K562 (cell line): ENCODE data around the gene A4GALT. TPM values are rescaled to one million over a fixed set of nuclear protein-coding genes. Genes with fewer than 3 reads are reported as not detected.

Source experiments
- CHD7 ChIP-seq: fragments of 200-600 bp; sonication (generic); IDR thresholded peaks from one replicate; pipeline ENCODE4 v1.6.1; 2012; ENCODE audit warnings: mild to moderate bottlenecking, low read depth, low read length, inconsistent platforms
- ELF4 ChIP-seq: fragments of 450-650 bp; formaldehyde crosslinking; IDR thresholded peaks from 2 replicates; pipeline ENCODE4 v1.4.0; 2022; ENCODE audit warnings: missing genetic modification characterization
- NFE2 ChIP-seq: IDR thresholded peaks from 2 replicates; pipeline ENCODE4 v1.6.1; 2014; ENCODE audit warnings: antibody characterized with exemption, low read depth
- RNF2 ChIP-seq: sonication (generic); IDR thresholded peaks from 2 replicates; pipeline ENCODE4 v1.6.1; 2016
- RUNX1 ChIP-seq: sonication (generic); IDR thresholded peaks from 2 replicates; pipeline ENCODE4 v1.6.1; 2016; ENCODE audit warnings: antibody characterized with exemption, low read depth
- SIX5 ChIP-seq, 2 experiments: IDR thresholded peaks; 2 replicates each; pipeline ENCODE4 v1.6.1; 2011; ENCODE audit warnings: low read length in 2 of 2, borderline replicate concordance in 1 of 2, low read depth in 1 of 2, mild to moderate bottlenecking in 1 of 2, moderate library complexity in 1 of 2; ENCODE audit not compliant: insufficient read depth in 1 of 2
- SMC3 ChIP-seq: conservative IDR thresholded peaks from 2 replicates; pipeline ENCODE4 v1.6.1; 2011; ENCODE audit warnings: low read depth, low read length, improper control_type of control experiment; ENCODE audit not compliant: insufficient read depth
- TFAP4 ChIP-seq: sonication (generic); formaldehyde crosslinking; IDR thresholded peaks from 2 replicates; pipeline ENCODE4 v1.8.0; 2022; ENCODE audit warnings: missing genetic modification reagents, mild to moderate bottlenecking, moderate library complexity, borderline replicate concordance
- polyA plus RNA-seq, 8 experiments: library from polyadenylated mRNA; depleted of rRNA in 4 of 8; stranded (reverse) in 5 of 8; unstranded in 3 of 8; fragments of >200 nt; fragmentation: Nextera tagmentation in 2 of 8; fragmentation: Illumina TruSeq in 1 of 8; extraction: Ambion mirVana in 2 of 8; extraction: Trizol in 1 of 8; gene quantifications; 2 replicates each; pipeline versions ENCODE4 v1.2.1 to v1.2.3, GENCODE V29; 2011 to 2014; ENCODE audit warnings: inconsistent platforms in 1 of 8, missing spikeins in 1 of 8
- total RNA-seq, 7 experiments: library from RNA; depleted of rRNA in 6 of 7; stranded (reverse); fragments of >200 nt in 6 of 7; fragmentation: Illumina TruSeq in 2 of 7; extraction: Trizol in 2 of 7; gene quantifications; 2 replicates each; pipeline versions ENCODE4 v1.2.1 to v1.2.3, GENCODE V29; 2011 to 2021; ENCODE audit warnings: low replicate concordance in 1 of 7
- TF ChIP-seq, protein P1 (sequence below): sonication (generic); formaldehyde crosslinking; IDR thresholded peaks from 2 replicates; pipeline ENCODE4 v1.8.0; 2023; ENCODE audit warnings: missing genetic modification reagents, mild to moderate bottlenecking, borderline replicate concordance

Gene A4GALT
- total and polyA plus RNA-seq, 9 of the 15 experiments (the other 6 are each of a cell fraction or from before 2014, with no cell fraction given), result 0.07 to 0.11 TPM; not detected in 7

- TF ChIP-seq CHD7 (no peak), SIX5 (IDR thresholded peaks at IDR 0.05; ENCODE audit: borderline replicate concordance in 1 of 2, insufficient read depth in 1 of 2, low read depth in 1 of 2, low read length in 2 of 2) (no peak), RUNX1 (no peak), ELF4 (no peak), SMC3 (no peak), RNF2 (no peak), NFE2 (no peak), TFAP4 (CRISPR knock-in tag) (no peak)
- TF ChIP-seq, protein P1, sequence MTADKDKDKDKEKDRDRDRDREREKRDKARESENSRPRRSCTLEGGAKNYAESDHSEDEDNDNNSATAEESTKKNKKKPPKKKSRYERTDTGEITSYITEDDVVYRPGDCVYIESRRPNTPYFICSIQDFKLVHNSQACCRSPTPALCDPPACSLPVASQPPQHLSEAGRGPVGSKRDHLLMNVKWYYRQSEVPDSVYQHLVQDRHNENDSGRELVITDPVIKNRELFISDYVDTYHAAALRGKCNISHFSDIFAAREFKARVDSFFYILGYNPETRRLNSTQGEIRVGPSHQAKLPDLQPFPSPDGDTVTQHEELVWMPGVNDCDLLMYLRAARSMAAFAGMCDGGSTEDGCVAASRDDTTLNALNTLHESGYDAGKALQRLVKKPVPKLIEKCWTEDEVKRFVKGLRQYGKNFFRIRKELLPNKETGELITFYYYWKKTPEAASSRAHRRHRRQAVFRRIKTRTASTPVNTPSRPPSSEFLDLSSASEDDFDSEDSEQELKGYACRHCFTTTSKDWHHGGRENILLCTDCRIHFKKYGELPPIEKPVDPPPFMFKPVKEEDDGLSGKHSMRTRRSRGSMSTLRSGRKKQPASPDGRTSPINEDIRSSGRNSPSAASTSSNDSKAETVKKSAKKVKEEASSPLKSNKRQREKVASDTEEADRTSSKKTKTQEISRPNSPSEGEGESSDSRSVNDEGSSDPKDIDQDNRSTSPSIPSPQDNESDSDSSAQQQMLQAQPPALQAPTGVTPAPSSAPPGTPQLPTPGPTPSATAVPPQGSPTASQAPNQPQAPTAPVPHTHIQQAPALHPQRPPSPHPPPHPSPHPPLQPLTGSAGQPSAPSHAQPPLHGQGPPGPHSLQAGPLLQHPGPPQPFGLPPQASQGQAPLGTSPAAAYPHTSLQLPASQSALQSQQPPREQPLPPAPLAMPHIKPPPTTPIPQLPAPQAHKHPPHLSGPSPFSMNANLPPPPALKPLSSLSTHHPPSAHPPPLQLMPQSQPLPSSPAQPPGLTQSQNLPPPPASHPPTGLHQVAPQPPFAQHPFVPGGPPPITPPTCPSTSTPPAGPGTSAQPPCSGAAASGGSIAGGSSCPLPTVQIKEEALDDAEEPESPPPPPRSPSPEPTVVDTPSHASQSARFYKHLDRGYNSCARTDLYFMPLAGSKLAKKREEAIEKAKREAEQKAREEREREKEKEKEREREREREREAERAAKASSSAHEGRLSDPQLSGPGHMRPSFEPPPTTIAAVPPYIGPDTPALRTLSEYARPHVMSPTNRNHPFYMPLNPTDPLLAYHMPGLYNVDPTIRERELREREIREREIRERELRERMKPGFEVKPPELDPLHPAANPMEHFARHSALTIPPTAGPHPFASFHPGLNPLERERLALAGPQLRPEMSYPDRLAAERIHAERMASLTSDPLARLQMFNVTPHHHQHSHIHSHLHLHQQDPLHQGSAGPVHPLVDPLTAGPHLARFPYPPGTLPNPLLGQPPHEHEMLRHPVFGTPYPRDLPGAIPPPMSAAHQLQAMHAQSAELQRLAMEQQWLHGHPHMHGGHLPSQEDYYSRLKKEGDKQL (CRISPR knock-in tag), result no peak
Observed at GRCh38 chr22:42648017-42648367, 72.7 kb downstream of the A4GALT start (continued).
